Liver (tissue), 9 donors: ENCODE measurements around the gene ARHGEF4. TPM values are rescaled to one million over a fixed set of nuclear protein-coding genes. Genes with fewer than 3 reads are reported as not detected.

Source experiments
- DNase-seq: peaks from one replicate; pipeline ENCODE4 v3.0.0-alpha.2; 2017; ENCODE audit warnings: low spot score
- H3K27ac ChIP-seq, 2 donors: one replicate each; pipeline ENCODE4 v1.7.0; 2013; ENCODE audit warnings: inconsistent platforms in 2 of 2, low read length in 2 of 2, control low read depth in 1 of 2, low read depth in 1 of 2, mild to moderate bottlenecking in 1 of 2
- H3K27me3 ChIP-seq, 4 donors: one replicate each; pipeline versions ENCODE4 v1.6.1 to v1.7.0; 2013; ENCODE audit warnings: low read length in 3 of 4, inconsistent platforms in 1 of 4, mild to moderate bottlenecking in 1 of 4, moderate library complexity in 1 of 4; ENCODE audit not compliant: control insufficient read depth in 4 of 4, insufficient read depth in 4 of 4
- H3K36me3 ChIP-seq, 4 donors: one replicate each; pipeline versions ENCODE4 v1.6.1 to v1.7.0; 2013; ENCODE audit warnings: low read length in 3 of 4, mild to moderate bottlenecking in 3 of 4, low read depth in 1 of 4, moderate library complexity in 1 of 4; ENCODE audit not compliant: control insufficient read depth in 4 of 4, insufficient read depth in 3 of 4
- H3K4me1 ChIP-seq, 4 donors: one replicate each; pipeline versions ENCODE4 v1.6.1 to v1.7.0; 2013; ENCODE audit warnings: low read length in 3 of 4, mild to moderate bottlenecking in 3 of 4, moderate library complexity in 1 of 4; ENCODE audit not compliant: control insufficient read depth in 4 of 4, insufficient read depth in 4 of 4
- H3K4me3 ChIP-seq, 3 donors: one replicate each; pipeline versions ENCODE4 v1.6.1 to v1.7.0; 2013; ENCODE audit warnings: low read length in 3 of 3, control low read depth in 1 of 3, low read depth in 1 of 3, mild to moderate bottlenecking in 1 of 3
- H3K9ac ChIP-seq, 2 donors: one replicate each; pipeline ENCODE4 v1.7.0; 2013; ENCODE audit warnings: low read length in 2 of 2, mild to moderate bottlenecking in 2 of 2, moderate library complexity in 2 of 2, control low read depth in 1 of 2, low read depth in 1 of 2
- H3K9me3 ChIP-seq, 4 donors: one replicate each; pipeline versions ENCODE4 v1.6.1 to v1.7.0; 2013; ENCODE audit warnings: low read length in 3 of 4; ENCODE audit not compliant: control insufficient read depth in 4 of 4
- ATF3 ChIP-seq: IDR thresholded peaks from 2 replicates; pipeline ENCODE4 v1.6.1; 2016; ENCODE audit warnings: antibody characterized with exemption
- CTCF ChIP-seq: fragments of 150-350 bp; IDR thresholded peaks from 2 replicates; pipeline ENCODE4 v1.5.1; 2017; ENCODE audit warnings: improper control_type of control experiment, low read depth, low read length; ENCODE audit not compliant: missing input control
- FOXA1 ChIP-seq: IDR thresholded peaks from 2 replicates; pipeline ENCODE4 v1.6.1; 2016; ENCODE audit warnings: antibody characterized with exemption
- FOXA2 ChIP-seq: IDR thresholded peaks from 2 replicates; pipeline ENCODE4 v1.6.1; 2016; ENCODE audit warnings: antibody characterized with exemption
- GABPA ChIP-seq, 2 donors: IDR thresholded peaks in 1 of 2; conservative IDR thresholded peaks in 1 of 2; 2 replicates each; pipeline ENCODE4 v1.6.1; 2016; ENCODE audit warnings: antibody characterized with exemption in 2 of 2, mild to moderate bottlenecking in 1 of 2, moderate library complexity in 1 of 2
- HNF4A ChIP-seq, 2 donors: conservative IDR thresholded peaks; 2 replicates each; pipeline ENCODE4 v1.6.1; 2016; ENCODE audit warnings: antibody characterized with exemption in 2 of 2, mild to moderate bottlenecking in 2 of 2
- HNF4G ChIP-seq: IDR thresholded peaks from 2 replicates; pipeline ENCODE4 v1.6.1; 2016; ENCODE audit warnings: antibody characterized with exemption
- JUND ChIP-seq, 2 donors: IDR thresholded peaks; 2 replicates each; pipeline ENCODE4 v1.6.1; 2016; ENCODE audit warnings: antibody characterized with exemption in 2 of 2
- MAX ChIP-seq: IDR thresholded peaks from 2 replicates; pipeline ENCODE4 v1.6.1; 2016; ENCODE audit warnings: antibody characterized with exemption
- NR2F2 ChIP-seq: IDR thresholded peaks from 2 replicates; pipeline ENCODE4 v1.6.1; 2016; ENCODE audit warnings: antibody characterized with exemption
- RAD21 ChIP-seq, 2 donors: IDR thresholded peaks; 2 replicates each; pipeline ENCODE4 v1.6.1; 2016; ENCODE audit warnings: antibody characterized with exemption in 2 of 2, mild to moderate bottlenecking in 2 of 2
- REST ChIP-seq: IDR thresholded peaks from 2 replicates; pipeline ENCODE4 v1.6.1; 2016; ENCODE audit warnings: antibody characterized with exemption, mild to moderate bottlenecking
- RXRA ChIP-seq, 2 donors: IDR thresholded peaks; 2 replicates each; pipeline ENCODE4 v1.6.1; 2017 to 2018; ENCODE audit warnings: antibody characterized with exemption in 2 of 2, mild to moderate bottlenecking in 1 of 2
- SP1 ChIP-seq: IDR thresholded peaks from 2 replicates; pipeline ENCODE4 v1.6.1; 2018; ENCODE audit warnings: antibody characterized with exemption, mild to moderate bottlenecking
- TAF1 ChIP-seq: conservative IDR thresholded peaks from 2 replicates; pipeline ENCODE4 v1.6.1; 2016; ENCODE audit warnings: antibody characterized with exemption, mild to moderate bottlenecking
- YY1 ChIP-seq: IDR thresholded peaks from 2 replicates; pipeline ENCODE4 v1.6.1; 2016; ENCODE audit warnings: antibody characterized with exemption, mild to moderate bottlenecking
- ZBTB33 ChIP-seq: IDR thresholded peaks from 2 replicates; pipeline ENCODE4 v1.6.1; 2016; ENCODE audit warnings: antibody characterized with exemption
- WGBS: extraction: QIAGEN DNeasy Blood & Tissue Kit; methylation state at CpG from one replicate; pipeline ENCODE4 v1.1.7; 2013; 5-methylcytosine and 5-hydroxymethylcytosine counted together
- polyA plus RNA-seq, 2 donors: library from polyadenylated mRNA; stranded (reverse) in 1 of 2; unstranded in 1 of 2; fragments of 200-250 nt in 1 of 2; fragments of >200 nt in 1 of 2; fragmentation: Nextera tagmentation in 1 of 2; extraction: Ambion mirVana in 1 of 2; gene quantifications; one replicate each; pipeline versions ENCODE4 v1.2.1 to v1.2.3, GENCODE V29; 2013 to 2015
- total RNA-seq, 2 donors: library from RNA; depleted of rRNA; stranded (reverse); fragments of >200 nt; gene quantifications; one replicate each; pipeline ENCODE4 v1.2.3, GENCODE V29; 2014
- donor health status: healthy.
- donor health status: healthy.
- donor health status: healthy.
- donor health status: healthy.
- donor health status: healthy.

The ARHGEF4 gene
- total and polyA plus RNA-seq, 4 donors: 0.08 TPM; not detected in 2

GRCh38 chr2:131026919-131027318 is 190.2 kb downstream of the ARHGEF4 start:
- TF ChIP-seq HNF4A (conservative IDR thresholded peaks at IDR 0.05) (no peak), RAD21 (IDR thresholded peaks at IDR 0.05) (no peak), RXRA (IDR thresholded peaks at IDR 0.05) (no peak), NR2F2 (no peak)

GRCh38 chr2:131027566-131028528 is 191.1 kb downstream of the ARHGEF4 start:
- TF ChIP-seq REST: no peak
- TF ChIP-seq YY1: no peak
- TF ChIP-seq ZBTB33: no peak
- no peak for TF ChIP-seq ATF3
- TF ChIP-seq CTCF: no peak
- no peak for TF ChIP-seq FOXA2
- no peak for TF ChIP-seq JUND (IDR thresholded peaks at IDR 0.05)
- TF ChIP-seq SP1: no peak
- no peak for TF ChIP-seq NR2F2
- TF ChIP-seq HNF4A (conservative IDR thresholded peaks at IDR 0.05): no peak
- no peak for TF ChIP-seq FOXA1
- TF ChIP-seq HNF4G: no peak
- no peak for TF ChIP-seq RXRA (IDR thresholded peaks at IDR 0.05)
- no peak for TF ChIP-seq GABPA (IDR thresholded peaks at IDR 0.05 in 1 of 2, conservative IDR thresholded peaks at IDR 0.05 in 1 of 2)
- TF ChIP-seq TAF1: no peak
- no peak for TF ChIP-seq MAX
- TF ChIP-seq RAD21 (IDR thresholded peaks at IDR 0.05): no peak
- WGBS: 86% methylated on average over 12 of the region's 12 CpGs
- H3K4me3 ChIP-seq: no peak overlapping the region
- H3K9me3 ChIP-seq: peaks cover 0 to 4% (median 2%) of the 10 kb centered on the region in 4 donors
- H3K9ac ChIP-seq: no peak overlapping the region
- no peaks in the 10 kb centered on the region for H3K4me1 ChIP-seq
- DNase-seq: no peak
- no peak overlapping the region for H3K27ac ChIP-seq
- H3K36me3 ChIP-seq: no peaks in the 10 kb centered on the region
- peaks cover 0 to 2% (median 0%) of the 10 kb centered on the region in 4 donors for H3K27me3 ChIP-seq

More at GRCh38 chr2:131026919-131027318, 190.2 kb downstream of the ARHGEF4 start:
- Histone ChIP-seq H3K27ac (no peak overlapping the region), H3K36me3 (no peaks in the 10 kb centered on the region), H3K9me3 (peaks cover 0 to 4% (median 2%) of the 10 kb centered on the region in 4 donors), H3K27me3 (peaks cover 0 to 2% (median 0%) of the 10 kb centered on the region in 4 donors), H3K4me1 (no peaks in the 10 kb centered on the region), H3K4me3 (no peak overlapping the region), H3K9ac (no peak overlapping the region)
- 39% methylated on average over 5 of the region's 5 CpGs for WGBS
- no peak for DNase-seq
